GM10248 (cell line): ENCODE data around the gene FUNDC1.

Experiments used
- CTCF ChIA-PET: fragments of 300-600 bp; sonication (Branson Sonifier 250); formaldehyde crosslinking; extraction: SDS; loops from one replicate; lab custom pipeline; 2021; ENCODE audit warnings: antibody characterized with exemption; lab: Yijun Ruan, JAX
- POLR2A ChIA-PET: fragments of 350-650 bp; sonication (Branson Sonifier 250); formaldehyde crosslinking; extraction: SDS; loops from one replicate; lab custom pipeline; 2020; ENCODE audit warnings: antibody characterized with exemption; lab: Yijun Ruan, JAX
- DNase-seq: peaks from one replicate; pipeline ENCODE4 v3.0.0; 2012; ENCODE audit errors: extremely low spot score
- TF ChIP-seq, protein P1 (sequence below): IDR thresholded peaks from 2 replicates; pipeline ENCODE4 v1.5.1; 2012; ENCODE audit warnings: mild to moderate bottlenecking, low read depth; ENCODE audit errors: extremely low read depth, missing control alignments, control extremely low read depth

The FUNDC1 gene

DNA sequence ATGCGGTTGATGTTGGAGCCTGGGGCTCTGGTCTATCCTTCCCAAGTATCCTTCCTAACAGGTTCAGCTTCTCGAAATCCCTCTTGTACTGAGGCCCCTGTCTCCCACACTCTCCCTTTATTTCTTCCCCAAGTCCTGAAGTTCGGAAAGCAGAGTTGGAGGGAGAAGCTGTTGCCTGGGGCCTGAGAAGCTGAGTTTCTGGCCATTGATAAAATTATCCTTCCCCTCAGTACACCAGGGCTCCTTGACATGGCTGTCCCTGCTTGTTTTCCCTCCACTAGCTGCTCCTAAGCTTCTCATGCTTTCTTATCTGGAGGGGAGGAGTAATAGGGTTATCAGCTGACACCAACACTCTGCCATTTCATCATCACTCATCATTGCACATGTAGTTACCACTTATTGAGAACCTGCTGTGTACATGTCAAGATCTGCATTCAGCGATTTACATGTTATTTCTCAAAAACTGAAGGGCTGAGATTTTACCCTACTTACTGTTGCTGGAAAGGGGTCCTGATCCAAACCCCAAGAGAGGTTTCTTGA is 58.0 kb downstream of the FUNDC1 start:
- ChIA-PET CTCF (no interaction called here), POLR2A (no interaction called here)
- TF ChIP-seq, protein P1, sequence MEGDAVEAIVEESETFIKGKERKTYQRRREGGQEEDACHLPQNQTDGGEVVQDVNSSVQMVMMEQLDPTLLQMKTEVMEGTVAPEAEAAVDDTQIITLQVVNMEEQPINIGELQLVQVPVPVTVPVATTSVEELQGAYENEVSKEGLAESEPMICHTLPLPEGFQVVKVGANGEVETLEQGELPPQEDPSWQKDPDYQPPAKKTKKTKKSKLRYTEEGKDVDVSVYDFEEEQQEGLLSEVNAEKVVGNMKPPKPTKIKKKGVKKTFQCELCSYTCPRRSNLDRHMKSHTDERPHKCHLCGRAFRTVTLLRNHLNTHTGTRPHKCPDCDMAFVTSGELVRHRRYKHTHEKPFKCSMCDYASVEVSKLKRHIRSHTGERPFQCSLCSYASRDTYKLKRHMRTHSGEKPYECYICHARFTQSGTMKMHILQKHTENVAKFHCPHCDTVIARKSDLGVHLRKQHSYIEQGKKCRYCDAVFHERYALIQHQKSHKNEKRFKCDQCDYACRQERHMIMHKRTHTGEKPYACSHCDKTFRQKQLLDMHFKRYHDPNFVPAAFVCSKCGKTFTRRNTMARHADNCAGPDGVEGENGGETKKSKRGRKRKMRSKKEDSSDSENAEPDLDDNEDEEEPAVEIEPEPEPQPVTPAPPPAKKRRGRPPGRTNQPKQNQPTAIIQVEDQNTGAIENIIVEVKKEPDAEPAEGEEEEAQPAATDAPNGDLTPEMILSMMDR: no peak
- DNase-seq: no peak

DNA sequence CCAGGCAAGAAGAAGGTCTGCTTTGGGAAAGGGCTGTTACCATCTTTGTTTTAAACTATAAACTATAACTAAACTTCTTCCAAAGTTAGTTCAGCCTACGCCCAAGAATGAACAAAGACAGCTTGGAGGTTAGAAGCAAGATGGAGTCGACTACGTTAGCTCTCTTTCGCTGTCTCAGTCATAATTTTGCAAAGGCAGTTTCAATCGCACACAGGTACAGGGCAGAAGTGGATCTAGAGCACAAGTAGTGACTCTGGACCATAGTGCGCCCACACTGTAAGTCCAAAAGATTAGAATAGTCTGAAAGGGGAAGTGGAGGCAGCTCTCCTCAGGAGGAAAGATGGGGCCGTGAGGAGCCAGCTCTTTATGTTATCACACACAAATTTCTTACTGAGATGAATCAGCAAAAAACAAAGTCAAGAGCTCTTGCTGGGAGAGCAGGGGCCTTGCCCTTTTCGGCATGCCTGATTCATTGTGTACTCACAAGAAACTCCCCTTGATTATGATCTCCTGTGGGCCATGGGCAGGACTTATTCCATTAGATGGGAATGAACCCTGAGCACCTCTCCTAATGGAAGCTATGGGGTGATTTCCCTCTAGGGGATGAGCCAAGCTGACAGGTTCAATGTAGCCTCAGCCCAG is 58.6 kb downstream of the FUNDC1 start:
- ChIA-PET POLR2A (no interaction called here), CTCF (no interaction called here)
- DNase-seq: no peak
- TF ChIP-seq, protein P1: no peak

DNA sequence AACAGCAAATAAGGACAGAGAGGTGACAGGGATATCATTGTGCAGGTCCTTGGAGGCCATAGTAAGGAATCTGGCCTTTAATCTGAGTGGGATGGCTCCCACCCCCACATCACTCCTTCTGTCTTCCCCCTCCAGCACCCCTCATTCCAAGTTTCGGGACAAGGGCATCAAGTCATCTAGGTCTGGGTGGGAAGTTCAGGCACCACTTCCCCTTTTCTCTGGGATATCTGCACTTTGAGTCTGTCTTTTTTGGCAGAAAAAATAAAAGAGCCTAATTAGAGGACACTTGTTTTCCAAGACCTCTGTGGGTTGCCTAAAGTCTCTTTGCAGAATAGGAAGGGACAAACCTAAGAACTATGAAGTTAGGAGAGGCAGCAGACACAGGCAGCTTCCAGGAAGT is 60.1 kb downstream of the FUNDC1 start:
- CTCF ChIA-PET: no interaction called here
- POLR2A ChIA-PET: no interaction called here
- no peak for DNase-seq
- TF ChIP-seq, protein P1: no peak

DNA sequence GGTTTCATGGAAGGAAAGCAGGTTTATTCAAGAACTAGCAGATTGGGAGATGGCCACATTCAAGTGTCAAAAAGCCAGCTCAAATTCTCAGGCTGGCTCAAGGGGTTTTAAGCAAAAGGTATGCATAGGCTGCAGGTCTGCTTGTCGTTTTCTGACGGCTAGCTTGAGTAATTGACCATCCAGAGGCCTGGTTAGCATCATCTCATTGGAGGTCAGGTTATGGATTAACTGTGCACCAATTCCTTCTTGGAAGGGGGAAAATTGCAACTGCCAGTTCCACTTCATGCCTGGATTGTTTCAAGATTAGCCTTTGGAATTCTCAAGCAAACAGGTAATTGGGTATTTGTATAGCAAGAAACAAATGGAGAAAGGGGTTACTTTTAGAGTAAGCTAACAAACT is 62.1 kb downstream of the FUNDC1 start:
- no peak for DNase-seq
- ChIA-PET CTCF (no interaction called here), POLR2A (no interaction called here)
- TF ChIP-seq, protein P1: no peak

DNA sequence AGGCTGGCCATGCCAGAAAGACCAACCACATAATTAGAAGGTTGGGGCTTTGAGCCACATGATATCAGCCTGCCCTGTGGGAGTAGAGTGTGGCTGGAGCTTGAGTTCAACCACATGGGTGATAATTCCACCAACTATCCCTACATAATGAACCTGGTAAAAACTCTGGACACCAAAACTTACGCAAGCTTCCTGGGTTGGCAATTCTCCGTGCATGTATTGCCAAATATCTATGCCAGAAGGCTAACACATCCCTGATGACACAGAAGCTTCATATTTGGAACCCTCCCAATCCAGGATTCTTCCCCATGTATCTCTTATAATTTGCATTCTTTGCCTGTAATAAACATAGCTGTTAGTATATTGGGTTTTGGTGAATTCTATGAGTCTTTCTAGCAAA is 68.2 kb downstream of the FUNDC1 start:
- TF ChIP-seq, protein P1: no peak
- POLR2A ChIA-PET: no interaction called here
- DNase-seq: no peak
- CTCF ChIA-PET: no interaction called here
